ENCODE measurements around the gene LDLRAD2. TPM values are rescaled to one million over a fixed set of nuclear protein-coding genes. Genes with fewer than 3 reads are reported as not detected.

The LDLRAD2 gene
- total RNA-seq, 4 donors from 2014 or later = not detected

- Histone ChIP-seq H3K27ac (no peak overlapping the region), H3K27me3 (no peaks in the 10 kb centered on the region), H3K36me3 (peaks cover 0 to 79% of the 10 kb centered on the region in 2 donors), H3K4me1 (peaks cover 4% of the 10 kb centered on the region in 2 donors), H3K9me3 (no peaks in the 10 kb centered on the region), H3K4me3 (no peak overlapping the region)
- DNase-seq (no peak), ATAC-seq (no peak)
- no peak for TF ChIP-seq CTCF (IDR thresholded peaks at IDR 0.05 in 4 of 5, conservative IDR thresholded peaks at IDR 0.05 in 1 of 5)
- in situ Hi-C loops (cut with MboI; ENCODE audit: low sequenced_read_pairs in 4 of 4) = no loop called here
- intact Hi-C loops (cut with DNase I; ENCODE audit: low total_unique reads) = no loop called here
These were observed 30.6 kb downstream of the LDLRAD2 start for GRCh38 chr1:21842606-21843162.

GRCh38 chr1:21843208-21843607 is 31.1 kb downstream of the LDLRAD2 start:
- TF ChIP-seq CTCF (IDR thresholded peaks at IDR 0.05 in 4 of 5, conservative IDR thresholded peaks at IDR 0.05 in 1 of 5) (no peak), POLR2A (IDR thresholded peaks at IDR 0.05) (no peak)
- intact Hi-C loops (cut with DNase I; ENCODE audit: low total_unique reads) = no loop called here
- Histone ChIP-seq H3K4me3 (no peak overlapping the region), H3K9me3 (no peaks in the 10 kb centered on the region), H3K27me3 (no peaks in the 10 kb centered on the region), H3K36me3 (peaks cover 0 to 82% of the 10 kb centered on the region in 2 donors), H3K4me1 (peaks cover 4% of the 10 kb centered on the region in 2 donors), H3K27ac (no peak overlapping the region)
- ATAC-seq = no peak
- no peak for DNase-seq
- in situ Hi-C loops (cut with MboI; ENCODE audit: low sequenced_read_pairs in 4 of 4) = no loop called here

- in situ Hi-C loops (cut with MboI; ENCODE audit: low sequenced_read_pairs in 4 of 4) (no loop called here), intact Hi-C loops (cut with DNase I; ENCODE audit: low total_unique reads) (no loop called here)
- ATAC-seq (no peak), DNase-seq (no peak)
- Histone ChIP-seq H3K4me1 (peaks cover 4% of the 10 kb centered on the region in 2 donors), H3K9me3 (no peaks in the 10 kb centered on the region), H3K27me3 (no peaks in the 10 kb centered on the region), H3K27ac (no peak overlapping the region), H3K4me3 (no peak overlapping the region), H3K36me3 (peaks cover 0 to 82% of the 10 kb centered on the region in 2 donors)
- TF ChIP-seq CTCF (IDR thresholded peaks at IDR 0.05 in 4 of 5, conservative IDR thresholded peaks at IDR 0.05 in 1 of 5) (no peak), POLR2A (IDR thresholded peaks at IDR 0.05) (no peak)
These were observed 31.9 kb downstream of the LDLRAD2 start for GRCh38 chr1:21843996-21844395.

- peak; percentile 37 to 74 for DNase-seq
- peak; percentile 97 to 98 for ATAC-seq
These were observed 33.9 kb downstream of the LDLRAD2 start for GRCh38 chr1:21845646-21846641.

More at GRCh38 chr1:21845646-21846641, 33.9 kb downstream of the LDLRAD2 start:
- Histone ChIP-seq H3K27me3 (no peaks in the 10 kb centered on the region), H3K4me1 (peaks cover 4% of the 10 kb centered on the region in 2 donors), H3K4me3 (no peak overlapping the region), H3K9me3 (no peaks in the 10 kb centered on the region), H3K27ac (peak overlapping the region in 3 of 4 donors; percentile 36 to 61 (median 59)), H3K36me3 (peaks cover 0 to 84% of the 10 kb centered on the region in 2 donors)
- in situ Hi-C loops (cut with MboI; ENCODE audit: low sequenced_read_pairs in 4 of 4) = no loop called here
- intact Hi-C loops (cut with DNase I; ENCODE audit: low total_unique reads) = no loop called here
- TF ChIP-seq CTCF (IDR thresholded peaks at IDR 0.05 in 4 of 5, conservative IDR thresholded peaks at IDR 0.05 in 1 of 5) (no peak), POLR2A (IDR thresholded peaks at IDR 0.05) (no peak)

All from gastrocnemius medialis (tissue), 4 donors.